ENCODE measurements around the gene KMT2D.

KMT2D gene

GRCh38 chr12:49033611-49034285, 26.8 kb downstream of the KMT2D start:
- no peak for DNase-seq

GRCh38 chr12:49032679-49033447, 27.7 kb downstream of the KMT2D start:
- DNase-seq = no peak

DNA sequence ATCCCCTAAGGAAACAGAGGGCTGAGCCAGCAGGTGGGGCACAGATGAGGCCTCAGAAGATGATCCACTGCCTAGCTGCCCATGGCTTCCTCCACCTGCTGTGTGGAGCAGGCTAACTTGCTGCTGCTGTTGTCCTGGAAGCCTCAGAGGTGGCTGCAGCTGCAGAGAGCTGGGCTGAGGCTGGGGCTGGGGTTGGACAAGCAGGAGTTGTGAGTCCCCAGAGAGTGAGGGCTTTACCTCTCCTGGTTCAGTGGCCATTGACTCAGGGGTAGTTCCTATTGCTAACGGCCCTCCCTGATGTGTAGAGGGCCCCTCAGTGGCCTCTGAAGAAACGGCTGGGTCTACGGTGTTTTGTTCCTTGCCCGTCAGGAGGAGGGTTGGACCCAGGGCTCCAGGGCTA, 28.3 kb downstream of the KMT2D start:
- DNase-seq = no peak

- no peak for DNase-seq
Measured at GRCh38 chr12:49031573-49032161, 28.9 kb downstream of the KMT2D start.

GRCh38 chr12:49030714-49031572, 29.7 kb downstream of the KMT2D start:
- DNase-seq = no peak

DNA sequence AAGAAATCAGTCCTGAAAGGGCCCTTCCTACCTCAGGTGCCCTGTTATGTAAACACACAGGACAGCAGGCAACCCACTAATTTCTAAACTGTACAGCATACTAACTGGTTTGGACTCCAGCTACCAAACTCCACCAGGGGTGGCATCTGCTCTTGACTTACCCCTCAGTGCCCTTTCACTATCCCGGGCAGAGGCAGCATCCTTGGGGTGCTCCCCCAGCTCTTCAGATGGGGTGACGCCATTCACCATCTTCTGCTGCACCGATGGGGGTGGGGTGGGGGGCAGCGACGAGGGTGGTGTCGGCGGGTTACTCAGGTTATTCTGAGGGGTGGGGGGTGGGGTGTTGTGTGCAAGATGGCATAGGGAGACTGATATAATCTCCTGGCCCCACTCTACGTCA, 30.5 kb downstream of the KMT2D start:
- no peak for DNase-seq

DNA sequence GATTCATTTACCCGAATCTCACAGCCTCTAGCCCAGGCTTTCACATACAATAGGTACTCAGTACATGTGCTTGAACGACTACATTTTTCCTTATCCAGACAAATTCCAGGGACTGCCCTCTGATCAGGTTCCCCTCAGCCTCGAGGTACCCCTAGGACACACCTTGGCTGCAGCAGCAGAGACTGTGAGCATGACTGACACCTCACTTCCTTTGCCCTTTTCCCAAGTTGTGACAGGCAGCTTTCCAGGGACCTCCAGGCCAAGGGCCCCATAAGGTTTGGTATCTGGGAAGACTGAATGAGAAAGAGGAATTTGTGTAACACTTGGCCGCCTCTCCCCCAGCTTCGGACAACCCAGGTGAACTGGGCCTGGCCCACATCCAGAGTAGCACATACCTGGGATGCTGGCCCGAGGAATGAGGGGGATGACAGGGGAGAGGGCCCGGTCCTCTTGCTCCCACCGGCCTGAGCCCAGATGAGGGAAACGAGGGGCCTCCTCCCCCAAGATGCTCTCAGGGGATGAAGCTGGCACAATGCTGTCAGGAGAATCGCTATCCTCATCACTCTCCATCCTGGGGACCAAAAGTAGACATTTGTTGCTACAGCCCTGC, 31.8 kb downstream of the KMT2D start:
- DNase-seq = no peak

DNA sequence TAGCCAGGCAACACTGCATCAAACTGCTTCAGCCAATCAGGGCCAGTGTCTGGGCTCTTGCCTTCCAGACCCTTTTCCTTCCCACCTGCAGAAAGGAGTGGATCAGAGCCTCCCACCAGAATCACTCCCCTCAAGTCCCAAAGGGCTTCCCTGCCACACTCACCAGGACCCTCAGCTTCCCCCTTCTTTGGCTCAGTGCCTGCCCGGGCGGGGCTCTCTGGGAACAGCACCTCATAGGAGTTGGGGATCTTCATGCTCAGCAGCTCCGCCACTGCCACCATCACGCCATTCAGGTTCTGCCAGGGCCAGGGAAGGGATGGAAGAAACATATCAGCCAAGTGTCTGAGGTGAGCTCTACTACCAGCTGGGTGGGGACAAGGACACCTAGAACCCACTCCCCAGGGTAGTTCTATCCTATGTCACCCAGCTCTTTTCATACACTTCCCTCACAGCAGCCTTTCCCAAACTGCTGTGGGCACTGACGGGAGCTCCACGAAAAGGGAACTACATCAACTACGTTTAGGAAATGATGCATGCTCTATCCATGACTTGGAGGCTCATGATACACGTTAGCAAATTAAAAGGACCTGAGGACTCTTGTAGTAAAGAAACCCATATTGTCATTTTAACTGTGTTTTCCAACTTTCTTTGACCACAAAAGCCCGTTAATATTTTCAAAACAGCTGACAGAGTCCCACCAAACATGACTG, 32.6 kb downstream of the KMT2D start:
- DNase-seq = no peak

DNA sequence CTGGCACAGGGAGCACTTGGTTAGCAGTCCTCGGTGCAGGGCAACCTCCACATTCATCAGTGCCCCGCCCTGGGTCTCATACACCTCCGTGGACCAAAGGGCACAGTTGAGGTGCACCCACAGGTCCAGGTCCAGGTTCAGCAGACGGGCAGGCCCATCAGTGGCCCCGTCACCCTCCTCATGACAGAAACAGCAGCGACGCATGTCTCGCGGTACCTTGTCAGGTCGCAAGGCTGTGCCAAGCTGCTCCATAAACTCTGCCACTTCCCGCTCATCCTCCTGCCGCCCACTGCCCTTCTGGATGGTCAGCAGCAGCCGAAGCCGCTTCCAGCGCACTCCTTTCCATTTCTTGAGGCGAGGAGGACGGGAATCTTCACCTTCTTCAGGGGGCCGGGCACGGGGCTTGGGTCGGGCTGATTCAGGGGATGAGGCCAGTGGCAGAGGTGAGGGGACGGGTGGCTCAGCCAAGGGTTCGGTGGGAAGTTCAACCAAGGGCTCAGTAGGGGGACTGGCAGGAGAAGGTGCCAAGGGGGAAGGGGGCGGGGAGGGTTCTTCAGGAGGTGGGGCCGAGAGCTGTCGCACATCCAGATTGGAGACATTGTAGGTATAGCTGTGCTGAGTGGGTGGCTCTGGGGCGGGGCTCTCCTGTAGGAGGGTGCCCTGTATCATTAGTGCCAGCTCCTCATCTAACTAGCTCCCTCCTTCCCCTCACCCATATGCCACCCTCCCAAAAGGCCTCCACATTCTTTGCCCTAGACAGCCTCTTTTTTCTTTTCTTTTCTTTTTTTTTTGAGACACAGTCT, 33.7 kb downstream of the KMT2D start:
- DNase-seq = no peak

- DNase-seq = no peak
Measured at GRCh38 chr12:49026101-49026500, 34.5 kb downstream of the KMT2D start.

DNA sequence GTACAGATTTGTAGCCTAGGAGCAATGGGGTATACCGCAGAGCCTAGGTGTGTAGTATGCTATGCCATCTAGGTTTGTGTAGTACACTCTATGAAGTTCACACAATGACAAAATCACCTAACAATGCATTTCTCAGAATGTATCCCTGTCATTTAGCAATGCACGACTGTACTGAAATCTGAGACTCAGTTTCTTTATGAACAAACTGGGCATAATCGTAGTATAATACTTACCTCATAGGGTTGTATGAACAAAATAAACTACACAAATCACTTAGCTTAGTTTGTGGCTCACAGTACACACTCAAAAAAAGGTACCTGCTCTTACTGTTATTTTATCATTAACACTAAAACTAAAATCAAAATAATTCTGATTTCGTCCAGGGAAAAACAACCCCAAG, 35.1 kb downstream of the KMT2D start:
- DNase-seq = no peak

DNA sequence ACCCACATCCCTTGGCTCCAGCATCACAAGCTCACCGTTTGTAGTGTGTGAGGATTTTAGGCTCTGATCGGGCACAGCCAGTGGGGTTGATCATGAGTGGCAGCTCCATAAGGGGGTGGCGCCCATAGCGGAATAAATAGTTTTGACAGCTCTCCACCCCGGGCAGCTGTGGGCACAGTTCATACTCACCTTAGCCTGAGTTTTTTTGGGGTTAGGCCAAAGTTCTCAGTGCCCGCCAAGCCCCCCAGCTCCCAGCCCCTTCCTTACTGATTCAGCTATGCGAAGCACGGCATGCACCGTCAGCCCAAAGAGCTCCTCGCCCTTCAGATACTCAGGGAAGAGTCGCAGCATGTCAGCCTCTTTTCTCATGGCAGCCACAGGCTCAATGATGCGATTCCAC, 36.1 kb downstream of the KMT2D start:
- no peak for DNase-seq

DNA sequence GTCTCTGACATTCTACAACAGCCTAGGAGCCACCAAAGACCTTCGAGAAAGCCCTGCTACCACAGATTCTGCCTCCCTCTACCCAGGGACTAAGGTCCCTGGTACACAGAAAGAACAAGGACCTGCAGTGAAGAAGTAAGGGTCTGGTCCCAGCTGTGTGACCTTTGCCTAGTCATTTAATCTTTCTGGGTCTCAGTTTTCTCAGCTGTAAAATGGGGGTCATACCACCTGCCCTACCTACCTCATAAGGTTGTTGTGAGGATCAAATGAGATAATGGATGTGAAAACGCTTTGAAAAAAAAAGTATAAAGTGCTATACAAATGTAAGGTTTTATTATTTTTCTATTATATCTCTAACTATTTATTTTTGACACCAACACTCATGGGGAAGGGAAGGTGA, 36.8 kb downstream of the KMT2D start:
- no peak for DNase-seq

DNA sequence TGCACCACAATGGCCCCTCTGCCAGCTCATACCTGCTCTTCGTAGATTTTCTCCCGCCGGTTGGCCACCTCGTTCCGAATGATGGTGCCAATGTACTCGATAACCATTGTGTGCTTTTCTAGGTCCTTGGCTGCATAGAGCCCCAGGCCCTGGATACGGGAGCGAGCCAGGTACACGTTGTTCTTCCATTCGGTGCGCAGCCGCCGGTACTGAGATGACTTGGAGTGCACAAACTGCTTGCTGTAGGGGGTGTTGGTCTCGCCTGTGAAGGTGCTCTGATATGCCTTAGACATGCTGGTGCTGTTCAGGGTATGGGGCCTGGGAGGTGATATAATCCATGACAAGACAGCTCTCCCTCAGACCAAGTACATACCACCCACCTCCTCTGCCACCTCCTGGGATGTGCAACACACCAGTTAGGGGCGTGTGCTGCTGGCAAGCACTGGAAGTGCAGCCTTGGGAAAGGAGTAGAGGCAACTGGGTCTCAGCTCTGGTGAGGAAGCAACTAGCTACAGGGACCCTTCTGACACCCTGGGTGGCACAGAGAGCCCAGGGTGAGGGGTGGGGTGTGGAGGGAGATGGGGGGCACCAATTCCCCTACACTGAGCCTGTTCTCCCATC, 37.9 kb downstream of the KMT2D start:
- no peak for DNase-seq

GRCh38 chr12:49021292-49021915, 39.2 kb downstream of the KMT2D start:
- no peak for DNase-seq

DNA sequence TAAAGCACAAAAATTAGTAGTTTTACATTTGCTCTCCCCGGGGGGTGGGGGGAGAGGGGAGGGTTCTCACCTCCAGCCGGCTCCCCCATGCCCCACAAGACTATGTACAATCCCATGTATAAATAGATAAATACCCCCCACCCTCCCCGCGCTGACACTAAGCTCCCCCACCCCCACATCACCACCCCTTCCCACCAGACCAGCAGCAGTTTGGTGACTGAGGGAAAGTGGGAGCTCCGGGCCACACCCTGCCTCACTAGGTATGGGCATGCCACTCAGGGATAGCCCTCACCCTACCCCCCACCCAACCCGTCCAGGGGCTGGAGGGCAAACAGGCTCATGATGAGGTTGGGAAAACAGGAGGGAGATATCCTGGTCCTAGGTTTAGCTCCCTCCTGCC, 40.2 kb downstream of the KMT2D start:
- DNase-seq = no peak

GRCh38 chr12:49019443-49020324, 40.9 kb downstream of the KMT2D start:
- peak; percentile 62 to 65 for DNase-seq

GRCh38 chr12:49019120-49019430, 41.5 kb downstream of the KMT2D start:
- DNase-seq = no peak

Data from CD4-positive, alpha-beta T cell treated with Interleukin-1 beta for 1 hour (primary cell).